GM10248 (cell line): ENCODE data around the gene TBL1XR1.
"Not testable (repeated sequence)": the region's sequence is repeated elsewhere in the genome, so short reads cannot be mapped to it uniquely, and the experiment has no call there.

ENCODE experiments used
- CTCF ChIA-PET: fragments of 300-600 bp; sonication (Branson Sonifier 250); formaldehyde crosslinking; extraction: SDS; loops from one replicate; lab custom pipeline; 2021; ENCODE audit warnings: antibody characterized with exemption; lab: Yijun Ruan, JAX
- POLR2A ChIA-PET: fragments of 350-650 bp; sonication (Branson Sonifier 250); formaldehyde crosslinking; extraction: SDS; loops from one replicate; lab custom pipeline; 2020; ENCODE audit warnings: antibody characterized with exemption; lab: Yijun Ruan, JAX
- DNase-seq: peaks from one replicate; pipeline ENCODE4 v3.0.0; 2012; ENCODE audit errors: extremely low spot score
- CTCF ChIP-seq: IDR thresholded peaks from 2 replicates; pipeline ENCODE4 v1.5.1; 2012; ENCODE audit warnings: mild to moderate bottlenecking, low read depth; ENCODE audit errors: extremely low read depth, missing control alignments, control extremely low read depth

The TBL1XR1 gene

GRCh38 chr3:177196008-177196455 is 1.2 kb downstream of the TBL1XR1 start:
- no peak for TF ChIP-seq CTCF
- POLR2A ChIA-PET, result interaction anchor here (0.8 kb wide), 1 partner anchor 165 kb away, joined by 3 read pairs; no protein-coding TSS in a partner anchor
- DNase-seq, result no peak
- CTCF ChIA-PET, result interaction anchor here (1.0 to 1.8 kb wide), 3 partner anchors 36 to 582 kb away, joined by 3 to 4 read pairs (median 4); no protein-coding TSS in a partner anchor

GRCh38 chr3:177195242-177195991 is 1.9 kb downstream of the TBL1XR1 start:
- TF ChIP-seq CTCF, result no peak
- DNase-seq, result no peak

DNA sequence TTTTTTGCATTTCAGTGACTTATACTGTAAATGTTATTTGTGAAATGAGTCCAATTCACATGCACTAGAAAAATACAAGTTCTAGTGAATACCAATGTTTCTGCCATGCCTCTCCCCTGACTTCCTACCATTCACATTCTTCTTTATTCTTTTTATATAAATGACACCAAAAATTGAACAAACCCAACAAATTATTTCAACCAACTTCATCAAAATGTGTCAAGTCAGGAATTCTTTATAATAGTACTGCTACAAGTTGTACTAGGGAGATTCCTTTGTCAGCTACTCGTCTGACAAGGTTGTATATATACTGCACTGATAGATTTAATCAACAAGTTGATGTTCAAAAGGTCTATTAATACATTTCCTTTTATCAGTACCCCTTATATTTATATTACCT is 3.0 kb downstream of the TBL1XR1 start:
- no peak for DNase-seq
- TF ChIP-seq CTCF, result no peak
- POLR2A ChIA-PET, result no interaction called here
- CTCF ChIA-PET, result interaction anchor here (1.0 to 1.8 kb wide), 4 partner anchors 10 to 144 kb away, joined by 3 to 5 read pairs (median 4); no protein-coding TSS in a partner anchor

More at GRCh38 chr3:177195242-177195991, 1.9 kb downstream of the TBL1XR1 start:
- CTCF ChIA-PET, result interaction anchor here (1.0 to 1.8 kb wide), 3 partner anchors 11 to 583 kb away, joined by 3 to 5 read pairs (median 4); no protein-coding TSS in a partner anchor
- POLR2A ChIA-PET, result interaction anchor here (0.8 kb wide), 1 partner anchor 166 kb away, joined by 3 read pairs; no protein-coding TSS in a partner anchor

DNA sequence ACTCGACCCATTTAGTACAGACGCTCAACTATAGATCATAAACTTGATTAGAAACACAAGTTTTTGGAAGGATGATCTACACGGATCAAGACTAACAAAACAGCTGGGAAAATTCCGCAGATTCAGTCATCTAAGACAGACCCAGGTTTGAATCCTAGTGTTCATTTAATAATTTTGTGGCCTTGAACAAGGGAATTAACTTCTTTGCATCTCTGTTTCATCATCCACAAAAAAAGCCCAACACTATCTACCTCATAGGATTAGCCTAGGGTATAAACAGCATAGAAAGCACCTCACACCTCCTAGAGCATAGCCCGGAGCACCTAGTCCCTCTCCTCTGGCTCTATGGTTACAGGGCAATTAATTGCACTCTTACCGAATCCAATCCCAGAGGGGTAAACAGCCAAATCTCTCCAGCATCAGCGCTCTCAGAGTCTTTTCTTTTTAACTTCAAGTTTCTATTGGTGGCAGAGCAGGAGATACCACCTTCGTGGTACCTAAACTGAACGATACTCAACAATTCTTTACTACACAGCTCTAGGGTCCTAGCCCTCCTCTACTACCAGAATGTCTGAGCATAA is 3.5 kb downstream of the TBL1XR1 start:
- TF ChIP-seq CTCF, result no peak
- POLR2A ChIA-PET, result no interaction called here
- no peak for DNase-seq
- CTCF ChIA-PET, result interaction anchor here (1.0 to 1.3 kb wide), 4 partner anchors 8 to 143 kb away, joined by 3 to 5 read pairs (median 4); no protein-coding TSS in a partner anchor

GRCh38 chr3:177193275-177193674 is 4.0 kb downstream of the TBL1XR1 start:
- POLR2A ChIA-PET, DNase-seq: not testable (repeated sequence)
- CTCF ChIA-PET, result interaction anchor here (1.0 to 1.4 kb wide), 2 partner anchors 8 to 14 kb away, joined by 3 read pairs; no protein-coding TSS in a partner anchor

DNA sequence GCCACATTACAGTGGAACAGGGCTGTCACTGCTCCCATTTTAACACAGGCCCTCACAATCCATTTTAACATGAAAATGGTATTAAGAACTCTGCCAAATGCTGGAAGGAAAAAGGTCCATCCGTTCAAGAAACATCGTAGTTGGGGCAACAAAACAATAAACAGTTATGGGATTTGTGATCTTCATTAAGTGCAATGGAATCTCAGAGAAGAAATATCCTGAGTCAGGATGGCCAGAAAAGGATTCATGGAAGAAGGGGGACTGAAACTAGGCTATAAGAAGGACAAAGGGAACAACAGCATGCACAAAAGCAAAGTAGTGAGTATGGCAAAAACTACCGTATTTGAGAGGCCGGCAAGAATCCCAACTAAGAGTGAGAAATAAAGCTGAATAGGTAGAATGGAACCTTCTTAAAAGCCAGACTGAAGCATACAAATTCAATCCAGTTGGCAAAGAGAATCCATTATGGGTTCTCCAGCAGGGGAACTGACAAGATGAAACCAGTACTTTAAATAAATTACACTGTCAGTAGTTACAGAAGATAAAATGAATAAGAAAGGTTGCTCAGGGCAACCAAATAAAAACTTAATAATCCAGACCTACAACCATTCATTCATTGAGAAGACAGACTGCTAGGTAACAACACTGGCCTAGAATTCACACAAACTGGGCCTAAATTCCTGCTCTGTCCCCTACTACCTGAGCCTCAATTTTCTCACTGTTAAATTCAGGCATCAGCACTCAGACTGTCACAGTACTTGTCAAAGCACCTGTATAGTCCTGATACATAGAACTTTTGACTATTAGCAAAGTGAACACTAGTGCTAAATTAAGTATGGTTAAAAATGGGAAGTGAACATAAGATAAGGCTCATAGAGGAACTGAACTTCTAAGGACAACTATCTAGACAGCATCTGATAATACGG is 6.3 kb downstream of the TBL1XR1 start:
- ChIA-PET CTCF (interaction anchor here (1.1 kb wide), 1 partner anchor 144 kb away, joined by 3 read pairs; no protein-coding TSS in a partner anchor), POLR2A (no interaction called here)
- DNase-seq, result no peak
- TF ChIP-seq CTCF, result no peak

GRCh38 chr3:177190184-177190583 is 7.1 kb downstream of the TBL1XR1 start:
- POLR2A ChIA-PET, DNase-seq: not testable (repeated sequence)
- CTCF ChIA-PET, result interaction anchor here (1.0 kb wide), 1 partner anchor 13 kb away, joined by 3 read pairs; no protein-coding TSS in a partner anchor

DNA sequence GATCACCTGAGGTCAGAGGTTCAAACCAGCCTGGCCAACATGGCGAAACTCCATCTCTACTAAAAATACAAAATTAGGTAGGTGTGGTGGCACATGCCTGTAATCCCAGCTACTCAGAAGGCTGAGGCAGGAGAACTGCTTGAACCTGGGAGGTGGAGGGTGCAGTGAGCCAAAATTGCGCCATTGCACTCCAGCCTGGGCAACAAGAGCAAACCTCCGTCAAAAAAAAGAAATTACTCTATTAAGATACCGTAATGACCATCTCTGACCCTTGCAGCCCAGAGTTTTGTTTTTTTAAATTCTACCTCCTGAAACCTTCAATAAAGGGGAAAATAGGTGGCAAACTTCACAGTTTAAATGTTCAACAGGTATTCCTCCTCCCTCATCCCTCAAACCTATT is 9.0 kb downstream of the TBL1XR1 start:
- ChIA-PET POLR2A (interaction anchor here (1.0 kb wide), 1 partner anchor 9 kb away, joined by 3 read pairs; the partner anchor contains the start of gene TBL1XR1), CTCF (interaction anchor here (1.0 to 1.4 kb wide), 3 partner anchors 11 to 29 kb away, joined by 3 to 6 read pairs (median 4); no protein-coding TSS in a partner anchor)
- not testable (repeated sequence) for DNase-seq
